Sigmoid colon (tissue), 4 donors: ENCODE measurements around the gene CATSPERB.
"Not testable (repeated sequence)": the region's sequence is repeated elsewhere in the genome, so short reads cannot be mapped to it uniquely, and the experiment has no call there.

Source experiments
- CTCF ChIP-seq, 4 experiments: fragments of 450-650 bp in 3 of 4; fragments of 200-600 bp in 1 of 4; IDR thresholded peaks; one replicate each; pipeline ENCODE4 v1.5.1; 2016 to 2019; ENCODE audit warnings: antibody characterized with exemption in 4 of 4, mild to moderate bottlenecking in 3 of 4, moderate library complexity in 2 of 4
- EP300 ChIP-seq, 4 donors: sonication (generic); formaldehyde crosslinking; IDR thresholded peaks; one replicate each; pipeline ENCODE4 v1.6.1; 2017; ENCODE audit warnings: antibody characterized with exemption in 4 of 4
- POLR2AphosphoS5 ChIP-seq, 4 donors: sonication (generic); formaldehyde crosslinking; IDR thresholded peaks; one replicate each; pipeline ENCODE4 v1.6.1; 2017; ENCODE audit warnings: antibody characterized with exemption in 4 of 4

- not testable (repeated sequence) for TF ChIP-seq EP300, CTCF, POLR2AphosphoS5 (IDR thresholded peaks at IDR 0.05)
Measured at GRCh38 chr14:91739867-91740266, 8.0 kb upstream of the CATSPERB start.
